HG03097 (cell line): Measurements from ENCODE around the gene FN3KRP.

Experiments
- ATAC-seq: cut with Tn5 transposase; IDR thresholded peaks from one replicate; pipeline ENCODE4 v1.9.1; 2021; ENCODE audit not compliant: unreplicated experiment, low FRiP score

FN3KRP gene

GRCh38 chr17:82703935-82704865 lies 12.3 kb upstream of the FN3KRP start:
- ATAC-seq, result no peak

GRCh38 chr17:82704886-82705285 lies 11.6 kb upstream of the FN3KRP start:
- no peak for ATAC-seq

DNA sequence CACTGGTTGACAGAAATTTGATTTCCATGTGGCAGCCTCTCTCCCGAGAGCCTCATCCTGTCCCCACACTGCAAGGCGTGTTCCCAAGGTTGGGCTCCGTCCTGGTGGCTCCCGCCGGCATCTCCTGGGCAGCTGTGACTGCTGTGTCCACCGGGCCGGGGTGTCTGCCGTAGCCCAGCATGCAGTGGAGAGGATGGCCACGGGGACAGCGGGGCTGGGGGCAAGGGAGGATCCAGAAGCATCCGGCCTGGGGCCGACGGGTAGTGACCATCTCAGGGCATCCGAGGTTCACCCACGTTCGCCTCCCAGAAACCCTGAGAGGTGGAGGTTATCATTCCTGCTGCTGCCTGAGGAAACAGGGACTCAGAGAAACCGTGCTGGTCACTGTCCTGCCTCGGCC lies 10.8 kb upstream of the FN3KRP start:
- no peak for ATAC-seq

DNA sequence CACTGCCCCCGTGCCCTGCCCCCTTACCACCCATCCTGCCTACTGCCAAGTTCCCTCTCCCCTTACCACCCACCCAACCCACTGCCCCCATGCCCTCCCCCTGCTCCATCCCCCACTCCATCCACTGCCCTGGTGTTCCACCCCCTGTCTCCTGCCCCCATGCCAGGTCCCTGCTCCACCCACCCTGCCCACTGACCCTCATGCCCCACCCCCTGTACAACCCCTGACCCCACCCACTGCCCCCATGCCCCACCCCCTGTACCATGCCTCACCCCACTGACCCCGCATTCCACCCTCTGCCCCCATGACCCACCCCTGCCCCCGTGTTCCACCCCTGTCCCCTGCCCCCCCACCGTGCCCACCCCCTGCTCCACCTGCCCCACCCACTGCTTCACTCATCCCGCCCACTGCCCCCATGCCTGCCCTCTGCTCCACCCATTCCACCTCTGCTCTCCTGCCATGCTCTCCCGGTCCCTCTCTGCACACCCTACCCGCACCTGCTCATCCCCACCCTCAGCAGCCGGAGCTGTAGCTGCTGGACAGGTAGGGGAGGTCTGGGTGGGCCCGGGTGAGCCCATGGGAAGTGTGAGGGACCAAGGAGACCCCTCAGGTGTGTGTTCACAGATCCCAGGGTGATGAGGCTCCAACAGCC lies 7.4 kb upstream of the FN3KRP start:
- ATAC-seq, result no peak

DNA sequence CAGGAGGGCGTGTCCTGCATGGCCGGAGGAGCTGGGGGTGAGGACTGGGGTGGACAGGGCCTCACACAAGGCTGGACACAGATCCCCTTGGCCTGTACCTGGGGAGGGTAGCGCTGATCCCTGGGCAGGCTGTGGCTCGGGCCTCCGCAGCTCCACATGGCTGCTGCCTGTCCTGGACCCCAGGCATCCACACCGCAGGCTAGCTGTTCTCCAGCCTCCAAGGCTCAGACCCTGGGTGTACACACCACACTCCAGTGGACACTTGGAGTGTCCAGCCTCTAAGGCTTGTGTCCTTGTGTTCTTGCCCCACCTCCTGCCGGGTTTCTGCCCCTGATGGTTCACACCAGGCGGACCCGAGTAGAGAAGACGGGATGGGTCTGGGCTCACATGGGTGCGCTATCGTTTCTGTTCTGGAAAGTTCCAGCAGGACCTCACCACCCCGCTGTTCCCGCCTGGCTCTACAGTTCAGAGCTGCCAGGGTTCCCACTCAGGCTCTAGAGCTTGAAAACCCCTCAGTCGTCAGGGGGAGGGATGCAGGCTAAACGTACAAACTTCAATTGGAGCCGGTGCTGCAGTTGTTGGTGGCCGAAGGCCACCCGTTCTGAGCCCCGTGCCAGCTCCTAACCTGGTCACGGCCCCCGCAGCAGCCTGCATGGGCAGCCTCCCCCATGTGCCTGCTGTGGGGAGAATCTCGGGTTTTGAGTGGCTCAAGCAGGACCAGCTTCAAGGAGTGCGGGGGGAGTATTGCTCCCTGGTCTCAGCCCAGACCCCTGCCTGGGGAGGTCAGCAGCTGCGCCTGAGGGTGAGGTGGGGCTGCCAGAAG lies 6.6 kb upstream of the FN3KRP start:
- ATAC-seq, result no peak

DNA sequence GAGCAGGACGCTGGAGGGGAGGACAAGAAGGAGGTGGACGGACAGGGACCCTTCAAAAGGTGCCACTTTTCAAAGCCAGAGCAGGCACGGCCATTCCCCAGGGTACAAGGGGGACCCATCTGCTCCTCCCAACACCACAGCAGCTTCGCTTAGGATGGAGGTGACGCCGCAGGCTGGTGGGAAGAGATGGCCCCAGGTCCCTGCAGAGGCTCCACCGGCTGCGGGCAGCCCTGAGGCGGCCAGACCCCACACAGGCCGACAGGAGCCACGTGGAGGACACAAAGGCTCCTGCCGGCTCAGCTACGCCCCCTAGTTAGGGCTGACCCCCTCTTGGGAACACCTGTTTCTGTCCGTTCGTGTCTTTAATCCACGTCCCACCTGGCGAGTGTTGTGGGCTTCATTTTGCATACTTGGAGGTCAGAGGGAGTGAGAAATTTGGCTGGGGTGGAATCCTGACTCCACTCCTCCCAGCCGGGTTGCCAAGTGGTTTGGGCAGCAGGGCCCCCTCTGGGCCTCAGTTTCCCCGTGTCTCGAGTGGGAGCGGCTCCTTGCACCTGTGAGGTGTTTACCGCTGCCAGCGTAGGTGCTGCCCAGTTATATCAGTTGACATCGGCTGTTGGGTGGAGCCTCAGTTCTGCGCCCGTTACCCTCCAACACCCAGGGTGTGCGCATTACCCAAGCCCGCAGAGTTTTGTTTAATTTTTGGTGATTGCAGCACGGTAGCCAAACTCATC lies 5.8 kb upstream of the FN3KRP start:
- no peak for ATAC-seq

GRCh38 chr17:82713071-82713723 lies 3.3 kb upstream of the FN3KRP start:
- no peak for ATAC-seq

GRCh38 chr17:82718986-82719685 lies 2.6 kb downstream of the FN3KRP start:
- no peak for ATAC-seq

DNA sequence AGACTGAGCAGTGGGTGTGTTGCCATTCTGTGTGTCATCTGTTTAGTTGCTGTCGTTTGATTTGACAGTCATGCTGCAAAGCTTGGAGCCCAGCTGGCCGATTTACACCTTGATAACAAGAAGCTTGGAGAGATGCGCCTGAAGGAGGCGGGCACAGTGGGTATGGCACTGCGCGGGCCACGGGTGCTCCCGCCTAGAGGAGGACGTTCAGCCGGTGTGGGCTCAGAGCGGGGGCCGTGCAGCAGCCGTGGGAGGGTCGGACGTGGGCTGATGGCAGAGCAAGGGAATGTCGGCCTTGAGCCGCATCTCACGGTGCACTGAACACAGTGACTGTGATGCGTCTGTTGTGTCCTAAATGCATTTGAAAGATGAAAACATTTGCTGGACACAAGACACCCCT lies 3.7 kb downstream of the FN3KRP start:
- no peak for ATAC-seq

- no peak for ATAC-seq
Measured at GRCh38 chr17:82722341-82723013, 6.0 kb downstream of the FN3KRP start.

DNA sequence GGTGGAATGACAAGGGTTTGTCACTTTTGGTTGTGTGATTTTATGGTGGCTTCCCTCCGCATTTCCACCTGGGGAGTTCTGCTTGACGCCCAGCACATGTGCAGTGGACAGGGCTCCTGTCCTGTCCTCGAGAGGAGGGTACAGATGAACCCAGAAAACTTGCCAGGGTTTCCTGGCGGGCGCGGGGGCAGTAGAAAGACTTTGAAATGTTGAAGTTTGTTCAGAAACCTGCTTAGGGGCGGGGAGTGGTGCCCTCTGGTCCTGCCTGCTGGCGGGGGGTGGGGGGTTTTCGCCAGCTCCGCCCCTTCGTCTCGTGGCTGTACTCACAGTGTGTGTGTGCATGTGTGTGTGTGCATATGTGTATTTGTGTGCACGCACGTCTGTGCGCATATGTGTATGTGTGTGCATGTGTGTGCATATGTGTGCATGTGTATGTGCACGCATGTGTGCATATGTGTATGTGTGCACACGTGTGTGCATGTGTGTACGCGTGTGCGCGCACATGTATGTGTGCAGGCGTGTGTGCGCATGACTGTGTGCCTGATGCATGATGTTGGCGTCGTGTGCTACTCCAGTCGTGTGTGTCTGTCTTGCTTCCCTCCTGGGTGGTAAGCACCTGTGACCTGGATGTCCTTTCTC lies 6.8 kb downstream of the FN3KRP start:
- no peak for ATAC-seq

DNA sequence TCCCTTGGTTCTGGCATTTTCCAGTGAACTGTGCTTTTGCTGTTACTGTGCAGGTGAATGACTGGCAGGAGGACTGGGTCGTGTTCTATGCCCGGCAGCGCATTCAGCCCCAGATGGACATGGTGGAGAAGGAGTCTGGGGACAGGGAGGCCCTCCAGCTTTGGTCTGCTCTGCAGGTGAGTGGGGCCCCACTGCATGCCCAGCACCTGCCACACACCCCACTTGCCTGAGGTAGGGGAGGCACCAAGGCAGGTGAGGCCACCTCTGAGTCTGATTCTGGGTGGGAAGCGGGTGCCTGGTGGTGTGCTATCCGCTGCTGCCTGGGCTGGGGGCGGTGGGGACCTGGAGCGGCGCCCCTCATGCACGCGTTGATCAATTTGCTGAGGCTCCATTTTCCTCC lies 9.9 kb downstream of the FN3KRP start:
- ATAC-seq, result no peak

- ATAC-seq, result no peak
Measured at GRCh38 chr17:82729479-82730260, 13.2 kb downstream of the FN3KRP start.

- no peak for ATAC-seq
Measured at GRCh38 chr17:82732118-82732743, 15.7 kb downstream of the FN3KRP start.

DNA sequence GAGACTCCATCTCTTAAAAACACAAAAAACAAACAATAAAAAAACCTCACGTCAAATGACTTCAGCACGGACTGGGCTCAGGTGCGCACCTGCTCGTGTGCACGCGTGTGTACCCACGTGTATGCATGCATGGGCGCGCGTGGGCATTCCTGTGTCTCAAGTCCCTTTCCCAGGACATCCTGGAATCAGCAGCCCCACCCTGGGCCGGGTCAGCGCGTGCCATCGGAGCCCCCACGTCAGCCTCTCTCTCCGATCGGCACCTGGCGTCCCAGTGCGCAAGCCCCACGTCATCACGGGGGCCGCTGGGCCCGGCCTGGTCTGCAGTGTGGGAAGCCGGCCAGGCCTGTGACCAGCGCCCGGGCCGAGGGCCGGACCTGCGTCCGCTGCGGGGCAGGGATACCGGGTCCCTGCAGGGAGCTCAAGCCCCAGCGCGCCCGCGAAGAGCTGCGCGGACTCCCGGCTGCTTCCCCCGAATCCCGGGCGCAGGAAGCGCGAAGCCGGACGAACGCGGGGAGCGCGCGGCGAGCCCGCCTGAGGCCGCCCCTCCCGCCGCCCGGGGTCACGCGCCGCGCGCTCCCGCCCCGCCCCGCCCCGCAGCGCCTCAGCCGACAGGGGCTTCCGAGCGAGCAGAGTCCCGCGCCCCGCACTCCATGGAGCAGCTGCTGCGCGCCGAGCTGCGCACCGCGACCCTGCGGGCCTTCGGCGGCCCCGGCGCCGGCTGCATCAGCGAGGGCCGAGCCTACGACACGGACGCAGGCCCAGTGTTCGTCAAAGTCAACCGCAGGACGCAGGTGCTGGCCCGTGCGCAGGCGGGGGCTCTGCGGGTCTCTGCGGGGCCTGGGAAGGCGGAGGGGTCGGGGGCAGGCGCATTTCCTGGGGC lies 18.7 kb downstream of the FN3KRP start, which contains the start of gene FN3K:
FN3K (plus strand) TSS at position 629 of the 880 bp plus-strand sequence; CDS start at position 651, 22 bp downstream.
- no peak for ATAC-seq
